H1 (cell line): Measurements from ENCODE around the gene TYRO3. TPM values are rescaled to one million over a fixed set of nuclear protein-coding genes. Genes with fewer than 3 reads are reported as not detected.

Experiments
- CTCF ChIA-PET: fragments of 300-600 bp; sonication (Branson Sonifier 250); formaldehyde crosslinking; loops from one replicate; lab custom pipeline; 2021; ENCODE audit not compliant: partially characterized antibody; lab: Charles Lee
- POLR2A ChIA-PET: fragments of 300-600 bp; sonication (Branson Sonifier 250); formaldehyde crosslinking; loops from one replicate; lab custom pipeline; 2021; ENCODE audit warnings: inconsistent platforms; ENCODE audit not compliant: partially characterized antibody; lab: Charles Lee
- DNase-seq, 2 experiments: peaks; one replicate each; pipeline versions ENCODE4 v3.0.0 to v3.0.0-alpha.2; 2010 to 2022; ENCODE audit warnings: low spot score in 2 of 2, low read depth in 1 of 2, mixed read lengths in 1 of 2
- FAIRE-seq: peaks from 2 replicates; lab custom pipeline; 2011; peaks lifted over from hg19 to GRCh38; lab: Jason Lieb, UNC
- H2AFZ ChIP-seq: 2 replicates; pipeline ENCODE4 v1.8.1; 2012; ENCODE audit warnings: low read length, inconsistent platforms
- H2AK5ac ChIP-seq: 2 replicates; pipeline ENCODE4 v1.6.1; 2013; ENCODE audit warnings: low read depth, low read length
- H2BK120ac ChIP-seq: replicated peaks from 2 replicates; pipeline ENCODE3; 2013; ENCODE audit warnings: low read depth, low read length, inconsistent platforms
- H2BK12ac ChIP-seq: 2 replicates; pipeline ENCODE4 v1.6.1; 2013; ENCODE audit warnings: low read depth, low read length
- H2BK15ac ChIP-seq: 2 replicates; pipeline ENCODE4 v1.6.1; 2013; ENCODE audit warnings: low read length
- H2BK20ac ChIP-seq: 2 replicates; pipeline ENCODE4 v1.6.1; 2013; ENCODE audit warnings: low read length
- H2BK5ac ChIP-seq: 2 replicates; pipeline ENCODE4 v1.6.1; 2013; ENCODE audit warnings: low read depth, low read length
- H3K14ac ChIP-seq: 2 replicates; pipeline ENCODE4 v1.6.1; 2013; ENCODE audit warnings: inconsistent platforms; ENCODE audit not compliant: insufficient read length
- H3K18ac ChIP-seq: 2 replicates; pipeline ENCODE4 v1.6.1; 2013; ENCODE audit warnings: low read length; ENCODE audit errors: extremely low read depth
- H3K23ac ChIP-seq: 2 replicates; pipeline ENCODE4 v1.6.1; 2013; ENCODE audit warnings: inconsistent platforms; ENCODE audit not compliant: insufficient read length
- H3K23me2 ChIP-seq: 2 replicates; pipeline ENCODE4 v1.6.1; 2013; ENCODE audit warnings: low read depth, low read length
- H3K27ac ChIP-seq: 2 replicates; pipeline ENCODE4 v1.6.1; 2011; ENCODE audit warnings: low read depth, low read length, inconsistent platforms
- H3K27me3 ChIP-seq, 4 experiments: replicated peaks in 1 of 4; 1 replicate in 1 of 4; 2 replicates in 3 of 4; pipeline versions ENCODE4 v1.6.1 to v1.8.1; 2011 to 2013; ENCODE audit warnings: low read length in 3 of 4, mild to moderate bottlenecking in 3 of 4, inconsistent platforms in 2 of 4, mixed read lengths in 2 of 4, moderate library complexity in 1 of 4; ENCODE audit not compliant: control insufficient read depth in 3 of 4, insufficient read depth in 3 of 4; ENCODE audit errors: extremely low read depth in 1 of 4
- H3K36me3 ChIP-seq, 4 experiments: 2 replicates each; pipeline versions ENCODE4 v1.6.1 to v1.8.1; 2011 to 2013; ENCODE audit warnings: mild to moderate bottlenecking in 4 of 4, low read length in 3 of 4, moderate library complexity in 2 of 4, control low read depth in 1 of 4, inconsistent platforms in 1 of 4; ENCODE audit not compliant: insufficient read depth in 4 of 4, control insufficient read depth in 2 of 4
- H3K4ac ChIP-seq: replicated peaks from 2 replicates; pipeline ENCODE3; 2013; ENCODE audit warnings: low read length, low read depth, mixed read lengths, inconsistent platforms; ENCODE audit not compliant: insufficient read length
- H3K4me1 ChIP-seq, 4 experiments: replicated peaks in 1 of 4; 1 replicate in 1 of 4; 2 replicates in 3 of 4; pipeline versions ENCODE4 v1.6.1 to v1.8.1; 2011 to 2013; ENCODE audit warnings: low read length in 3 of 4, inconsistent platforms in 2 of 4, mixed read lengths in 1 of 4; ENCODE audit not compliant: insufficient read depth in 4 of 4, control insufficient read depth in 3 of 4
- H3K4me2 ChIP-seq, 2 experiments: 2 replicates each; pipeline versions ENCODE4 v1.6.1 to v1.8.1; 2011 to 2013; ENCODE audit warnings: low read depth in 2 of 2, low read length in 2 of 2, control low read depth in 1 of 2, inconsistent platforms in 1 of 2, mild to moderate bottlenecking in 1 of 2; ENCODE audit not compliant: insufficient read depth in 1 of 2
- H3K4me3 ChIP-seq, 4 experiments: fragments of 200-600, 300-600 bp in 1 of 4; sonication (generic), shearing (Covaris generic), sonication (Bioruptor Twin) in 1 of 4; 2 replicates each; pipeline versions ENCODE4 v1.5.1 to v1.8.1; 2011 to 2016; ENCODE audit warnings: low read length in 4 of 4, low read depth in 3 of 4, control low read depth in 2 of 4, inconsistent platforms in 2 of 4, mild to moderate bottlenecking in 2 of 4, mixed read lengths in 1 of 4, moderate library complexity in 1 of 4; ENCODE audit not compliant: insufficient read depth in 2 of 4; ENCODE audit errors: extremely low read depth in 1 of 4
- H3K56ac ChIP-seq: replicated peaks from 2 replicates; pipeline ENCODE3; 2013; ENCODE audit warnings: low read depth, mild to moderate bottlenecking, mixed read lengths, low read length, inconsistent platforms; ENCODE audit not compliant: insufficient read length
- H3K79me1 ChIP-seq: 2 replicates; pipeline ENCODE4 v1.6.1; 2013; ENCODE audit warnings: low read depth, low read length, control low read depth
- H3K79me2 ChIP-seq, 2 experiments: 2 replicates each; pipeline versions ENCODE4 v1.6.1 to v1.8.1; 2012 to 2013; ENCODE audit warnings: low read length in 2 of 2, mild to moderate bottlenecking in 2 of 2, inconsistent platforms in 1 of 2; ENCODE audit not compliant: insufficient read depth in 2 of 2, control insufficient read depth in 1 of 2
- H3K9ac ChIP-seq, 4 experiments: replicated peaks in 1 of 4; 1 replicate in 1 of 4; 2 replicates in 3 of 4; pipeline versions ENCODE4 v1.6.1 to v1.8.1; 2011 to 2013; ENCODE audit warnings: low read depth in 3 of 4, low read length in 3 of 4, control low read depth in 2 of 4, mild to moderate bottlenecking in 2 of 4, moderate library complexity in 2 of 4, inconsistent platforms in 1 of 4; ENCODE audit errors: extremely low read depth in 1 of 4
- H3K9me3 ChIP-seq, 2 experiments: 2 replicates each; pipeline versions ENCODE4 v1.6.1 to v1.8.1; 2012 to 2013; ENCODE audit warnings: mild to moderate bottlenecking in 2 of 2, moderate library complexity in 2 of 2, control low read depth in 1 of 2, inconsistent platforms in 1 of 2, low read depth in 1 of 2, low read length in 1 of 2, mixed read lengths in 1 of 2; ENCODE audit not compliant: insufficient read depth in 2 of 2
- H4K20me1 ChIP-seq, 2 experiments: replicated peaks in 1 of 2; 2 replicates each; pipeline versions ENCODE3 to v1.8.1; 2011 to 2013; ENCODE audit warnings: inconsistent platforms in 2 of 2, low read length in 2 of 2, mild to moderate bottlenecking in 1 of 2; ENCODE audit not compliant: insufficient read depth in 2 of 2, control insufficient read depth in 1 of 2
- H4K5ac ChIP-seq: 2 replicates; pipeline ENCODE4 v1.6.1; 2013; ENCODE audit warnings: low read length, low read depth, mixed read lengths, inconsistent platforms; ENCODE audit not compliant: insufficient read length
- H4K8ac ChIP-seq: 2 replicates; pipeline ENCODE4 v1.8.0; 2013; ENCODE audit warnings: mild to moderate bottlenecking, moderate library complexity, low read length, inconsistent platforms; ENCODE audit not compliant: insufficient read depth; ENCODE audit errors: extremely low read depth
- H4K91ac ChIP-seq: replicated peaks from 2 replicates; pipeline ENCODE3; 2013; ENCODE audit warnings: low read length, mixed read lengths, inconsistent platforms; ENCODE audit not compliant: insufficient read length
- ASH2L ChIP-seq: fragments of 200-600, 300-600 bp; sonication (generic); IDR thresholded peaks from one replicate; pipeline ENCODE4 v1.7.1; 2017; ENCODE audit warnings: low read length
- GABPA ChIP-seq: IDR thresholded peaks from 2 replicates; pipeline ENCODE4 v1.6.1; 2011; ENCODE audit warnings: mild to moderate bottlenecking, low read length, moderate library complexity, borderline replicate concordance; ENCODE audit not compliant: insufficient read depth
- POLR2A ChIP-seq, 2 experiments: IDR thresholded peaks; 1 replicate in 1 of 2; 2 replicates in 1 of 2; pipeline ENCODE4 v1.6.1; 2011; ENCODE audit warnings: low read depth in 2 of 2, low read length in 2 of 2, mild to moderate bottlenecking in 2 of 2; ENCODE audit errors: control extremely low read depth in 1 of 2
- RBBP5 ChIP-seq: IDR thresholded peaks from 2 replicates; pipeline ENCODE4 v1.7.1; 2012; ENCODE audit warnings: low read depth, mild to moderate bottlenecking, inconsistent platforms, low read length, moderate library complexity, borderline replicate concordance
- SP4 ChIP-seq: IDR thresholded peaks from 2 replicates; pipeline ENCODE4 v1.6.1; 2012; ENCODE audit warnings: low read length, inconsistent platforms
- TAF7 ChIP-seq: optimal IDR thresholded peaks from 2 replicates; pipeline ENCODE3; 2011; ENCODE audit warnings: low read depth, mild to moderate bottlenecking, inconsistent platforms, low read length, moderate library complexity, borderline replicate concordance
- TBP ChIP-seq: IDR thresholded peaks from 2 replicates; pipeline ENCODE4 v1.6.1; 2011; ENCODE audit warnings: low read depth, low read length, improper control_type of control experiment
- YY1 ChIP-seq: IDR thresholded peaks from 2 replicates; pipeline ENCODE4 v1.6.1; 2011; ENCODE audit warnings: low read depth, mild to moderate bottlenecking, low read length
- ZNF274 ChIP-seq: IDR thresholded peaks from 2 replicates; pipeline ENCODE4 v1.7.0; 2012; ENCODE audit warnings: low read length, borderline replicate concordance; ENCODE audit errors: extremely low read depth
- WGBS, 2 experiments: shearing (Covaris generic) in 1 of 2; methylation state at CpG; one replicate each; pipeline versions ENCODE4 v1.1.6 to v1.1.7; 2013 to 2015; ENCODE audit warnings: low lambda C conversion rate in 2 of 2, mixed read lengths in 2 of 2, inconsistent platforms in 1 of 2, low coverage in 1 of 2, missing lambda C conversion rate in 1 of 2; ENCODE audit not compliant: insufficient replicate concordance in 2 of 2, insufficient coverage in 1 of 2, insufficient read length in 1 of 2; ENCODE audit errors: extremely low coverage in 1 of 2, missing lambda C conversion rate in 1 of 2; 5-methylcytosine and 5-hydroxymethylcytosine counted together
- polyA plus RNA-seq, 7 experiments: library from polyadenylated mRNA; depleted of rRNA in 3 of 7; stranded (reverse) in 5 of 7; unstranded in 2 of 7; fragments of >200 nt in 5 of 7; fragments of 200-250 nt in 2 of 7; gene quantifications; 1 replicate in 5 of 7; 2 replicates in 1 of 7; 4 replicates in 1 of 7; pipeline versions ENCODE4 v1.2.1 to v1.2.3, GENCODE V29; 2011 to 2013; ENCODE audit warnings: missing spikeins in 2 of 7, mixed read lengths in 2 of 7
- total RNA-seq: library from RNA; stranded (reverse); fragmentation: NEBNext Ultra II Directional; extraction: Animal tissue kit (Norgen Biotek cat#: 25700); gene quantifications from 2 replicates; pipeline ENCODE4 v1.2.1, GENCODE V29; 2021
- TF ChIP-seq, protein P1 (sequence below): IDR thresholded peaks from 2 replicates; pipeline ENCODE4 v1.6.1; 2012; ENCODE audit warnings: low read length, inconsistent platforms
- TF ChIP-seq, protein P2 (sequence below): IDR thresholded peaks from 2 replicates; pipeline ENCODE4 v1.6.1; 2012; ENCODE audit warnings: inconsistent platforms

TYRO3 gene
- total and polyA plus RNA-seq, 2 of the 8 experiments (the other 6 are each of a cell fraction or from before 2014, with no cell fraction given) = 82.7 to 98.8 TPM

- Histone ChIP-seq H4K5ac (no peak overlapping the region), H2BK5ac (no peak overlapping the region), H3K56ac (no peak overlapping the region), H3K4me2 (peak overlapping the region; percentile 90 to 96), H4K8ac (no peak overlapping the region), H3K79me2 (no peaks in the 10 kb centered on the region), H3K9ac (no peak overlapping the region), H2AK5ac (no peak overlapping the region), H2AFZ (no peak overlapping the region), H3K9me3 (no peaks in the 10 kb centered on the region), H3K23ac (no peak overlapping the region), H3K4me1 (peaks cover 0 to 26% (median 13%) of the 10 kb centered on the region in 4 experiments; a peak in 5 of 7 replicates), H2BK12ac (0 out of 2 replicates have a peak overlapping the region, but pooled peaks have one; percentile 80), H2BK15ac (no peak overlapping the region), H3K4ac (no peak overlapping the region), H3K27ac (no peak overlapping the region), H3K14ac (no peak overlapping the region), H4K91ac (no peak overlapping the region), H2BK120ac (no peak overlapping the region), H3K4me3 (peak overlapping the region; percentile 14 to 65 (median 58); a peak in 6 of 8 replicates), H3K79me1 (no peaks in the 10 kb centered on the region), H3K23me2 (peaks cover 15% of the 10 kb centered on the region), H2BK20ac (no peak overlapping the region), H3K27me3 (peaks cover 32 to 70% (median 61%) of the 10 kb centered on the region in 4 experiments), H3K18ac (no peak overlapping the region), H4K20me1 (peaks cover 0 to 12% of the 10 kb centered on the region in 2 experiments), H3K36me3 (peaks cover 0 to 8% (median 0%) of the 10 kb centered on the region in 4 experiments; a peak in 2 of 8 replicates)
- DNase-seq (peak in 1 of 2 experiments; percentile 63), FAIRE-seq (no peak)
- 3% methylated on average over 30 of the region's 49 CpGs; no CpG with 5 or more reads in 1 of the 2 experiments for WGBS, 2 experiments
- ChIA-PET CTCF (interaction anchor here (0.6 to 1.7 kb wide), 2 partner anchors 46 to 252 kb away, joined by 3 to 6 read pairs; no protein-coding TSS in a partner anchor), POLR2A (interaction anchor here (1.6 to 2.5 kb wide), 3 partner anchors 11 to 32 kb away, joined by 4 to 19 read pairs (median 6); partner anchors contain the start of gene RPAP1)
- TF ChIP-seq, protein P1, sequence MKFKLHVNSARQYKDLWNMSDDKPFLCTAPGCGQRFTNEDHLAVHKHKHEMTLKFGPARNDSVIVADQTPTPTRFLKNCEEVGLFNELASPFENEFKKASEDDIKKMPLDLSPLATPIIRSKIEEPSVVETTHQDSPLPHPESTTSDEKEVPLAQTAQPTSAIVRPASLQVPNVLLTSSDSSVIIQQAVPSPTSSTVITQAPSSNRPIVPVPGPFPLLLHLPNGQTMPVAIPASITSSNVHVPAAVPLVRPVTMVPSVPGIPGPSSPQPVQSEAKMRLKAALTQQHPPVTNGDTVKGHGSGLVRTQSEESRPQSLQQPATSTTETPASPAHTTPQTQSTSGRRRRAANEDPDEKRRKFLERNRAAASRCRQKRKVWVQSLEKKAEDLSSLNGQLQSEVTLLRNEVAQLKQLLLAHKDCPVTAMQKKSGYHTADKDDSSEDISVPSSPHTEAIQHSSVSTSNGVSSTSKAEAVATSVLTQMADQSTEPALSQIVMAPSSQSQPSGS = no peak
- no peak for TF ChIP-seq TAF7
- TF ChIP-seq SP4 = no peak
- TF ChIP-seq, protein P2, sequence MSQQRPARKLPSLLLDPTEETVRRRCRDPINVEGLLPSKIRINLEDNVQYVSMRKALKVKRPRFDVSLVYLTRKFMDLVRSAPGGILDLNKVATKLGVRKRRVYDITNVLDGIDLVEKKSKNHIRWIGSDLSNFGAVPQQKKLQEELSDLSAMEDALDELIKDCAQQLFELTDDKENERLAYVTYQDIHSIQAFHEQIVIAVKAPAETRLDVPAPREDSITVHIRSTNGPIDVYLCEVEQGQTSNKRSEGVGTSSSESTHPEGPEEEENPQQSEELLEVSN = peak; percentile 80
- TF ChIP-seq YY1 = no peak
- no peak for TF ChIP-seq ASH2L
- TF ChIP-seq ZNF274 = no peak
- 0 out of 2 replicates have a peak, but pooled peaks have one; percentile 24 for TF ChIP-seq RBBP5
- TF ChIP-seq GABPA = no peak
- TF ChIP-seq TBP = no peak
- TF ChIP-seq POLR2A (IDR thresholded peaks at IDR 0.05; ENCODE audit: control extremely low read depth in 1 of 2, low read depth in 2 of 2, low read length in 2 of 2) = no peak
Measured at GRCh38 chr15:41511899-41512369, 47.1 kb upstream of the TYRO3 start.
